A673 (cell line): ENCODE measurements around the gene ALDH1L2. TPM values are rescaled to one million over a fixed set of nuclear protein-coding genes. Genes with fewer than 3 reads are reported as not detected.

ENCODE experiments used
- BruUV-seq: library from RNA; stranded (reverse); fragments of 400-500 nt; replicated peaks from 2 replicates; lab custom pipeline; 2021; lab: Mats Ljungman, UMichigan
- CTCF ChIA-PET: fragments of 300-600 bp; sonication (Branson Sonifier 250); formaldehyde crosslinking; loops from one replicate; lab custom pipeline; 2022; ENCODE audit warnings: antibody characterized with exemption; lab: Charles Lee
- POLR2A ChIA-PET: fragments of 300-600 bp; sonication (Branson Sonifier 250); formaldehyde crosslinking; loops from one replicate; lab custom pipeline; 2022; ENCODE audit warnings: antibody characterized with exemption; ENCODE audit not compliant: low non-redundant PET; lab: Charles Lee
- DNase-seq: peaks from one replicate; pipeline ENCODE4 v3.0.0-alpha.2; 2015; ENCODE audit warnings: low spot score
- H3K27ac ChIP-seq: fragments of 200-600 bp; sonication (generic); 2 replicates; pipeline ENCODE4 v1.5.1; 2016; ENCODE audit warnings: mixed run types, low read depth, mild to moderate bottlenecking, mixed read lengths, antibody characterized with exemption, low read length; ENCODE audit not compliant: poor library complexity, severe bottlenecking
- H3K27me3 ChIP-seq: fragments of 200-600 bp; sonication (generic); replicated peaks from 2 replicates; pipeline ENCODE4 v1.6.1; 2017; ENCODE audit warnings: mixed run types, low read depth, mild to moderate bottlenecking, mixed read lengths, antibody characterized with exemption, low read length; ENCODE audit not compliant: insufficient read depth, poor library complexity
- H3K36me3 ChIP-seq: fragments of 200-600 bp; sonication (generic); 2 replicates; pipeline ENCODE4 v1.6.1; 2016; ENCODE audit warnings: mixed run types, mild to moderate bottlenecking, mixed read lengths, antibody characterized with exemption, low read length; ENCODE audit not compliant: insufficient read depth, poor library complexity, severe bottlenecking
- H3K4me1 ChIP-seq: fragments of 200-600 bp; sonication (generic); 2 replicates; pipeline ENCODE4 v1.6.1; 2017; ENCODE audit warnings: mixed run types, mild to moderate bottlenecking, mixed read lengths, antibody characterized with exemption, low read length; ENCODE audit not compliant: insufficient read depth, poor library complexity, severe bottlenecking
- H3K4me3 ChIP-seq: fragments of 200-600 bp; sonication (generic); 2 replicates; pipeline ENCODE4 v1.5.1; 2016; ENCODE audit warnings: low read depth, mixed run types, mild to moderate bottlenecking, mixed read lengths, low read length; ENCODE audit not compliant: poor library complexity, severe bottlenecking
- H3K9me3 ChIP-seq: fragments of 200-600 bp; sonication (generic); 2 replicates; pipeline ENCODE4 v1.6.1; 2016; ENCODE audit warnings: mixed run types, low read depth, mild to moderate bottlenecking, mixed read lengths, antibody characterized with exemption, low read length; ENCODE audit not compliant: poor library complexity, severe bottlenecking
- CTCF ChIP-seq: fragments of 300-800, 200-600 bp; sonication (generic); conservative IDR thresholded peaks from 2 replicates; pipeline ENCODE4 v1.5.1; 2017; ENCODE audit warnings: low read depth, mild to moderate bottlenecking, antibody characterized with exemption, low read length, moderate library complexity, mixed read lengths
- EZH2 ChIP-seq: fragments of 200-600 bp; sonication (generic); IDR thresholded peaks from 2 replicates; pipeline ENCODE4 v1.6.1; 2017; ENCODE audit warnings: borderline replicate concordance, low read depth, mild to moderate bottlenecking, mixed read lengths, antibody characterized with exemption, low read length; ENCODE audit not compliant: poor library complexity, severe bottlenecking
- intact Hi-C: fragments of 100-400 bp; cut with micrococcal nuclease; formaldehyde crosslinking; loops from one replicate; pipeline ENCODE4 v1.10.0; 2022; ENCODE audit not compliant: unreplicated experiment
- total RNA-seq: library from RNA; stranded (reverse); gene quantifications from 2 replicates; pipeline ENCODE4 v1.2.3, GENCODE V29; 2021

The ALDH1L2 gene
- total RNA-seq, 1 experiment from 2014 or later, result 3.4 TPM

- no peak for TF ChIP-seq CTCF
- TF ChIP-seq EZH2, result no peak
- no peak for DNase-seq
- Histone ChIP-seq H3K27ac (no peak overlapping the region), H3K36me3 (no peaks in the 10 kb centered on the region), H3K9me3 (no peaks in the 10 kb centered on the region), H3K4me1 (no peaks in the 10 kb centered on the region), H3K27me3 (no peaks in the 10 kb centered on the region), H3K4me3 (no peak overlapping the region)
- intact Hi-C loops, result no loop called here
- no TSS peak for BruUV-seq
- ChIA-PET POLR2A (no interaction called here), CTCF (no interaction called here)
Observed at GRCh38 chr12:105041186-105041585, 43.1 kb downstream of the ALDH1L2 start.

DNA sequence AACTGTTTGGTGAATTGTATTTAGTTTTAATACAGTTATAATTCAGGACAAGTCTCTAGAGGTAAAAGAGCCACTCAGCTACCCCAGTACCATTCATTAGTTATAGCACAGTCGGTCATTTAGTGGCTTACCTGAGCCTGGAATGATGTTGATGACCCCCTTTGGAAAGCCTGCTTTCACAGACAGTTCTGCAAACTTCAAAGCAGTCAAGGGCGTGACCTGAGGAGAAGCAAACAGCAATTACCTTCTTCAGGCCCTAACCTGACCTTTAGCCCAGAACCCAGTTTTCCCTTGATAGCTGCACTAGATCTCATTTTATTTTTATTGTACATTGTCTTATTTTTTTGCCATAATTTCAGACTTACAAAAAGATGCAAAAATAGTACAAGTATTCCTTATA, 43.8 kb downstream of the ALDH1L2 start:
- intact Hi-C loops, result no loop called here
- no peaks in the 10 kb centered on the region for H3K9me3 ChIP-seq

DNA sequence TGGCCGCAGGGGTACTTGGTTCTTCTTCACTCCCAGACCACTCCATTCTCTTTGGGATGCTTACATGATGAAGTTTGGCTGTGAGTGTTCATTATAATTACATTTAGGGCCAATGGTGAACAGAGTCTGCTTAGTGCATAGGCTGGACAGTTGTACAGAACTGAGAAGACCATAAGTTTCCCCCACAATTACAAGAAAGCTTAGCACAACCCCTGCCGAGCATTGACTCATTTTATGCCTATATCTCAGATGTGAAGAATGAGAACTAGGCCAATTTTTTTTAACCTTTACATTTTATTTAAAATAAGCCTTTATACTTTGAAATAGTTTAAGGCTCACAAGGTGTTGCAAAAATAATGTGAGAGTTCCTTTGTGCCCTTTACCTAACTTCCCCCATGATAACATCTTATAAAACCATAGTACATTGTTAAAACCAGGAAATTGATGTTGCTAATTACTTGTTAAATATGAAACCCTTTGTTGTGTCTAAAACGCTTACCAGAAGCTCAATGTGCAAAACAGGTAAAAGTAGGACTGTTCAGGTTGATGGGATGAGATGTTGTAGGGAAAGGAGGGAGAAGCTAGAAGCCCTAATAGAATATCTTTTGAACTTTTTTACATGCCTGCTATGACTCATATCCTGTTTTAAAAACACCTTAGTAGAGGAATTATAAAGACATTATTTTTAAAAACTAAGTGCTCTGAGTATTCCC, 47.2 kb downstream of the ALDH1L2 start:
- Histone ChIP-seq H3K27me3 (no peaks in the 10 kb centered on the region), H3K4me1 (no peaks in the 10 kb centered on the region), H3K36me3 (no peaks in the 10 kb centered on the region), H3K4me3 (no peak overlapping the region), H3K27ac (no peak overlapping the region), H3K9me3 (no peaks in the 10 kb centered on the region)
- POLR2A ChIA-PET, result no interaction called here
- TF ChIP-seq CTCF (no peak), EZH2 (no peak)
- no peak for DNase-seq
- CTCF ChIA-PET, result no interaction called here
- intact Hi-C loops, result no loop called here
- no TSS peak for BruUV-seq

More for the DNA sequence above, 43.8 kb downstream of the ALDH1L2 start:
- H3K4me1 ChIP-seq, result no peaks in the 10 kb centered on the region
- H3K4me3 ChIP-seq, result no peak overlapping the region
- no peaks in the 10 kb centered on the region for H3K27me3 ChIP-seq
- no TSS peak for BruUV-seq
- H3K36me3 ChIP-seq, result no peaks in the 10 kb centered on the region
- DNase-seq, result no peak
- H3K27ac ChIP-seq, result no peak overlapping the region
- CTCF ChIA-PET, result no interaction called here
- POLR2A ChIA-PET, result interaction anchor here (0.7 kb wide), 1 partner anchor 92 kb away, joined by 14 read pairs; no protein-coding TSS in a partner anchor
- TF ChIP-seq CTCF (no peak), EZH2 (no peak)
